ENCODE measurements around the gene C19orf53. TPM values are rescaled to one million over a fixed set of nuclear protein-coding genes. Genes with fewer than 3 reads are reported as not detected.

The C19orf53 gene
- total and polyA plus RNA-seq, 2 of the 13 experiments (the other 11 are each of a cell fraction or from before 2014, with no cell fraction given), result 129 to 130 TPM

DNA sequence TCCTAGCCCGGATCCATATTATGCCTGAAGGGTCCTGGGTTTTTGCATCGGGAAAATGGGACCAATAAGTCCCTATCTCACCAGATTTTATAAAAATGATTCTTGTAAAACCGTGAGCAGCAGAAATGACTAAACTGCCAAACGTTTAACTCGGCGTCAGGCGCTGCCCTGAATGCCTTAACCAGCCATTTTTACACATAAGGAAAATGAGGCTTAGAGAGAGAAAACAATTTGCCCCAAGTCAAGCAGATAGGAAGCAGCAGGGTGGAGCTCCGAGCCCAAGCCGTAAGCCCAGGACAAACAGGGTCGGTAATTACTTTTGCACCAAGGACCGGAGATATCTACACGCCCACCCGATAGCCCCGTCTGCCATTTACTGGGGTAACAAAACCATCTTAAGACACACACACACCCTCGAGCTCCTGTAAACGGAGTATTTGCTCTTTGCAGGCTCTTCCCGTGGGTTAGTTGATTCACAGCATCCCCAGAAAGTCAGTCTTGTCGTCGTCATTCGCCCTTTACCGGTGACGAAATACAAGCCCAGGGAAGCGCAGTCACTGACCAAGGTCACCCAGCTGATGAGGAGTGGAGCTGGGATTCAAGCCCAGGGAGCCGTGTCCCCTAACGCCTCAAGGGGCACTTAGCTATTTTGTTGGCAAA is 26.0 kb upstream of the C19orf53 start (continued):
- TF ChIP-seq CEBPZ (IDR thresholded peaks at IDR 0.05; ENCODE audit: low read length), result no peak
- no peak for TF ChIP-seq RCOR2 (CRISPR knock-in tag; IDR thresholded peaks at IDR 0.05)
- TF ChIP-seq KDM5A (IDR thresholded peaks at IDR 0.05; ENCODE audit: borderline replicate concordance, low read length), result peak; percentile 46
- TF ChIP-seq, protein P1, sequence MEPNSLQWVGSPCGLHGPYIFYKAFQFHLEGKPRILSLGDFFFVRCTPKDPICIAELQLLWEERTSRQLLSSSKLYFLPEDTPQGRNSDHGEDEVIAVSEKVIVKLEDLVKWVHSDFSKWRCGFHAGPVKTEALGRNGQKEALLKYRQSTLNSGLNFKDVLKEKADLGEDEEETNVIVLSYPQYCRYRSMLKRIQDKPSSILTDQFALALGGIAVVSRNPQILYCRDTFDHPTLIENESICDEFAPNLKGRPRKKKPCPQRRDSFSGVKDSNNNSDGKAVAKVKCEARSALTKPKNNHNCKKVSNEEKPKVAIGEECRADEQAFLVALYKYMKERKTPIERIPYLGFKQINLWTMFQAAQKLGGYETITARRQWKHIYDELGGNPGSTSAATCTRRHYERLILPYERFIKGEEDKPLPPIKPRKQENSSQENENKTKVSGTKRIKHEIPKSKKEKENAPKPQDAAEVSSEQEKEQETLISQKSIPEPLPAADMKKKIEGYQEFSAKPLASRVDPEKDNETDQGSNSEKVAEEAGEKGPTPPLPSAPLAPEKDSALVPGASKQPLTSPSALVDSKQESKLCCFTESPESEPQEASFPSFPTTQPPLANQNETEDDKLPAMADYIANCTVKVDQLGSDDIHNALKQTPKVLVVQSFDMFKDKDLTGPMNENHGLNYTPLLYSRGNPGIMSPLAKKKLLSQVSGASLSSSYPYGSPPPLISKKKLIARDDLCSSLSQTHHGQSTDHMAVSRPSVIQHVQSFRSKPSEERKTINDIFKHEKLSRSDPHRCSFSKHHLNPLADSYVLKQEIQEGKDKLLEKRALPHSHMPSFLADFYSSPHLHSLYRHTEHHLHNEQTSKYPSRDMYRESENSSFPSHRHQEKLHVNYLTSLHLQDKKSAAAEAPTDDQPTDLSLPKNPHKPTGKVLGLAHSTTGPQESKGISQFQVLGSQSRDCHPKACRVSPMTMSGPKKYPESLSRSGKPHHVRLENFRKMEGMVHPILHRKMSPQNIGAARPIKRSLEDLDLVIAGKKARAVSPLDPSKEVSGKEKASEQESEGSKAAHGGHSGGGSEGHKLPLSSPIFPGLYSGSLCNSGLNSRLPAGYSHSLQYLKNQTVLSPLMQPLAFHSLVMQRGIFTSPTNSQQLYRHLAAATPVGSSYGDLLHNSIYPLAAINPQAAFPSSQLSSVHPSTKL (CRISPR knock-in tag; IDR thresholded peaks at IDR 0.05), result no peak
- no peak for TF ChIP-seq ZNF737 (CRISPR knock-in tag; IDR thresholded peaks at IDR 0.05; ENCODE audit: borderline replicate concordance)
- no peak for TF ChIP-seq TRIM24 (CRISPR knock-in tag; IDR thresholded peaks at IDR 0.05)
- TF ChIP-seq, protein P2, sequence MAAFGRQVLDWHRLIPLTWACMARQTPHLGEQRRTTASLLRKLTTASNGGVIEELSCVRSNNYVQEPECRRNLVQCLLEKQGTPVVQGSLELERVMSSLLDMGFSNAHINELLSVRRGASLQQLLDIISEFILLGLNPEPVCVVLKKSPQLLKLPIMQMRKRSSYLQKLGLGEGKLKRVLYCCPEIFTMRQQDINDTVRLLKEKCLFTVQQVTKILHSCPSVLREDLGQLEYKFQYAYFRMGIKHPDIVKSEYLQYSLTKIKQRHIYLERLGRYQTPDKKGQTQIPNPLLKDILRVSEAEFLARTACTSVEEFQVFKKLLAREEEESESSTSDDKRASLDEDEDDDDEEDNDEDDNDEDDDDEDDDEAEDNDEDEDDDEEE (CRISPR knock-in tag; IDR thresholded peaks at IDR 0.05), result 0 out of 2 replicates have a peak, but pooled peaks have one; percentile 63
- TF ChIP-seq PHF5A (CRISPR knock-in tag; IDR thresholded peaks at IDR 0.05; ENCODE audit: low read depth, unreplicated experiment), result no peak
- TF ChIP-seq ZFP1 (CRISPR knock-in tag; IDR thresholded peaks at IDR 0.05), result no peak
- no peak for TF ChIP-seq AFF4 (CRISPR knock-in tag; IDR thresholded peaks at IDR 0.05)
- no peak for TF ChIP-seq TEAD3 (CRISPR knock-in tag; optimal IDR thresholded peaks at IDR 0.05; ENCODE audit: borderline replicate concordance)
- no peak for TF ChIP-seq MZF1 (CRISPR knock-in tag; IDR thresholded peaks at IDR 0.05; ENCODE audit: borderline replicate concordance)
- TF ChIP-seq, protein P3, sequence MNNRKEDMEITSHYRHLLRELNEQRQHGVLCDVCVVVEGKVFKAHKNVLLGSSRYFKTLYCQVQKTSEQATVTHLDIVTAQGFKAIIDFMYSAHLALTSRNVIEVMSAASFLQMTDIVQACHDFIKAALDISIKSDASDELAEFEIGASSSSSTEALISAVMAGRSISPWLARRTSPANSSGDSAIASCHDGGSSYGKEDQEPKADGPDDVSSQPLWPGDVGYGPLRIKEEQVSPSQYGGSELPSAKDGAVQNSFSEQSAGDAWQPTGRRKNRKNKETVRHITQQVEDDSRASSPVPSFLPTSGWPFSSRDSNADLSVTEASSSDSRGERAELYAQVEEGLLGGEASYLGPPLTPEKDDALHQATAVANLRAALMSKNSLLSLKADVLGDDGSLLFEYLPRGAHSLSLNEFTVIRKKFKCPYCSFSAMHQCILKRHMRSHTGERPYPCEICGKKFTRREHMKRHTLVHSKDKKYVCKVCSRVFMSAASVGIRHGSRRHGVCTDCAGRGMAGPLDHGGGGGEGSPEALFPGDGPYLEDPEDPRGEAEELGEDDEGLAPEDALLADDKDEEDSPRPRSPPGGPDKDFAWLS (CRISPR knock-in tag; IDR thresholded peaks at IDR 0.05; ENCODE audit: borderline replicate concordance), result no peak
- TF ChIP-seq, protein P4, sequence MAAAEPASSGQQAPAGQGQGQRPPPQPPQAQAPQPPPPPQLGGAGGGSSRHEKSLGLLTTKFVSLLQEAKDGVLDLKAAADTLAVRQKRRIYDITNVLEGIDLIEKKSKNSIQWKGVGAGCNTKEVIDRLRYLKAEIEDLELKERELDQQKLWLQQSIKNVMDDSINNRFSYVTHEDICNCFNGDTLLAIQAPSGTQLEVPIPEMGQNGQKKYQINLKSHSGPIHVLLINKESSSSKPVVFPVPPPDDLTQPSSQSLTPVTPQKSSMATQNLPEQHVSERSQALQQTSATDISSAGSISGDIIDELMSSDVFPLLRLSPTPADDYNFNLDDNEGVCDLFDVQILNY (CRISPR knock-in tag; conservative IDR thresholded peaks at IDR 0.05), result no peak

Data from HepG2 (cell line).